Measurements from ENCODE around the gene FBXL7. TPM values are rescaled to one million over a fixed set of nuclear protein-coding genes. Genes with fewer than 3 reads are reported as not detected.

FBXL7 gene
- total and polyA plus RNA-seq, 2 donors (not counting 3 experiments of a cell fraction or from before 2014, with no cell fraction given): 23.5 to 32.2 TPM

- intact Hi-C loops (cut with micrococcal nuclease) (no loop called here), dilution Hi-C loops (cut with MboI; ENCODE audit: extremely low pct_ligation_motif_present, low sequenced_read_pairs) (no loop called here)
- Histone ChIP-seq H3K27me3 (ENCODE audit: control insufficient read depth in 2 of 2, insufficient read depth in 2 of 2, low read length in 2 of 2) (no peaks in the 10 kb centered on the region), H3K9me3 (replicated peaks; ENCODE audit: control insufficient read depth, insufficient read depth, low read length) (no peaks in the 10 kb centered on the region), H3K4me1 (ENCODE audit: control insufficient read depth, extremely low read depth, insufficient read depth, low read length) (peaks cover 11% of the 10 kb centered on the region), H3K4me3 (replicated peaks in 1 of 3; ENCODE audit: insufficient read depth in 1 of 3, low read depth in 1 of 3, low read length in 3 of 3) (no peak overlapping the region), H3K9ac (replicated peaks; ENCODE audit: extremely low read depth, insufficient read depth, low read length) (no peak overlapping the region), H3K9me1 (replicated peaks; ENCODE audit: control insufficient read depth, extremely low read depth, insufficient read depth, low read length) (no peaks in the 10 kb centered on the region), H2AFZ (ENCODE audit: low read depth, low read length) (no peak overlapping the region), H3K4me2 (ENCODE audit: insufficient read depth, low read length) (no peak overlapping the region), H3K27ac (ENCODE audit: insufficient read depth, low read depth, low read length) (no peak overlapping the region), H4K20me1 (replicated peaks; ENCODE audit: control insufficient read depth, extremely low read depth, insufficient read depth, low read length) (no peaks in the 10 kb centered on the region), H3K79me2 (ENCODE audit: control insufficient read depth, insufficient read depth, low read length) (no peaks in the 10 kb centered on the region), H3K36me3 (ENCODE audit: control insufficient read depth in 2 of 2, extremely low read depth in 1 of 2, insufficient read depth in 2 of 2, low read length in 2 of 2) (no peaks in the 10 kb centered on the region)
- CTCF ChIA-PET: no interaction called here
- FAIRE-seq: no peak
- no peak for DNase-seq (ENCODE audit: low read depth, low spot score)
- POLR2A ChIA-PET: no interaction called here
- no peak for TF ChIP-seq FOS (IDR thresholded peaks at IDR 0.05; ENCODE audit: borderline replicate concordance, insufficient read depth, low read length)
- TF ChIP-seq GATA2 (IDR thresholded peaks at IDR 0.05; ENCODE audit: insufficient read depth, insufficient read length, low read depth, low read length): no peak
- TF ChIP-seq MYC (IDR thresholded peaks at IDR 0.05; ENCODE audit: low read depth, low read length): no peak
- no peak for TF ChIP-seq EZH2 (IDR thresholded peaks at IDR 0.05; ENCODE audit: borderline replicate concordance, low read depth, low read length, severe bottlenecking)
- TF ChIP-seq CTCF (IDR thresholded peaks at IDR 0.05; ENCODE audit: extremely low read depth in 1 of 2, insufficient read depth in 1 of 2, low read depth in 1 of 2, low read length in 2 of 2): no peak
- no peak for TF ChIP-seq POLR2AphosphoS5 (IDR thresholded peaks at IDR 0.05; ENCODE audit: insufficient read depth, low read depth, low read length)
- TF ChIP-seq MAX (IDR thresholded peaks at IDR 0.05; ENCODE audit: insufficient read depth, insufficient read length): no peak
- no peak for TF ChIP-seq JUN (IDR thresholded peaks at IDR 0.05; ENCODE audit: borderline replicate concordance, insufficient read depth, insufficient read length, low read depth)
- no peak for TF ChIP-seq POLR2A (IDR thresholded peaks at IDR 0.05; ENCODE audit: low read depth, low read length)
- BruUV-seq (replicated peaks): no TSS peak
Observed at GRCh38 chr5:15803280-15803679, 303.3 kb downstream of the FBXL7 start.

Measured in endothelial cell of umbilical vein (primary cell).